Hepatocyte (in vitro differentiated cells): ENCODE results near the gene CYGB.

Experiments used
- CTCF ChIP-seq: fragments of 200-600 bp; sonication (generic); IDR thresholded peaks from 2 replicates; pipeline ENCODE4 v1.5.1; 2016; ENCODE audit warnings: antibody characterized with exemption, mild to moderate bottlenecking; ENCODE audit not compliant: poor library complexity
- EZH2 ChIP-seq: fragments of 200-600 bp; sonication (generic); IDR thresholded peaks from 2 replicates; pipeline ENCODE4 v1.6.1; 2016; ENCODE audit warnings: antibody characterized with exemption, mild to moderate bottlenecking, borderline replicate concordance

- TF ChIP-seq CTCF (no peak), EZH2 (no peak)
Observed at GRCh38 chr17:76584427-76585032, 47.0 kb upstream of the CYGB start.
